Rectal smooth muscle tissue (tissue), 1 donor: ENCODE results near the gene ARMC7.
"Not testable (repeated sequence)": the region's sequence is repeated elsewhere in the genome, so short reads cannot be mapped to it uniquely, and the experiment has no call there.

Experiments used
- H3K27ac ChIP-seq: one replicate; pipeline ENCODE4 v1.7.0; 2013; ENCODE audit warnings: low read depth, low read length, inconsistent platforms
- H3K27me3 ChIP-seq: one replicate; pipeline ENCODE4 v1.7.0; 2013; ENCODE audit warnings: low read length; ENCODE audit not compliant: control insufficient read depth, insufficient read depth
- H3K36me3 ChIP-seq: one replicate; pipeline ENCODE4 v1.7.0; 2013; ENCODE audit warnings: low read length; ENCODE audit not compliant: control insufficient read depth, insufficient read depth
- H3K4me1 ChIP-seq: one replicate; pipeline ENCODE4 v1.7.0; 2013; ENCODE audit warnings: low read length; ENCODE audit not compliant: control insufficient read depth, insufficient read depth
- H3K4me3 ChIP-seq: one replicate; pipeline ENCODE4 v1.7.0; 2013; ENCODE audit warnings: low read length
- H3K9ac ChIP-seq: one replicate; pipeline ENCODE4 v1.7.0; 2013; ENCODE audit warnings: low read length

The ARMC7 gene

GRCh38 chr17:75144816-75145512, 35.2 kb downstream of the ARMC7 start:
- H3K27ac ChIP-seq, result no peak overlapping the region
- peaks cover 15% of the 10 kb centered on the region for H3K36me3 ChIP-seq
- no peaks in the 10 kb centered on the region for H3K27me3 ChIP-seq
- H3K4me1 ChIP-seq, result no peaks in the 10 kb centered on the region
- H3K9ac ChIP-seq, result no peak overlapping the region
- no peak overlapping the region for H3K4me3 ChIP-seq

GRCh38 chr17:75146592-75146991, 36.8 kb downstream of the ARMC7 start:
- H3K36me3 ChIP-seq, result peaks cover 15% of the 10 kb centered on the region
- no peaks in the 10 kb centered on the region for H3K4me1 ChIP-seq
- no peak overlapping the region for H3K9ac ChIP-seq
- H3K4me3 ChIP-seq, result no peak overlapping the region
- no peak overlapping the region for H3K27ac ChIP-seq
- no peaks in the 10 kb centered on the region for H3K27me3 ChIP-seq

GRCh38 chr17:75147878-75148546, 38.2 kb downstream of the ARMC7 start:
- no peak overlapping the region for H3K9ac ChIP-seq
- no peak overlapping the region for H3K27ac ChIP-seq
- no peak overlapping the region for H3K4me3 ChIP-seq
- no peaks in the 10 kb centered on the region for H3K4me1 ChIP-seq
- H3K27me3 ChIP-seq, result no peaks in the 10 kb centered on the region
- peaks cover 15% of the 10 kb centered on the region for H3K36me3 ChIP-seq

GRCh38 chr17:75151930-75152329, 42.2 kb downstream of the ARMC7 start:
- Histone ChIP-seq H3K27me3 (no peaks in the 10 kb centered on the region), H3K36me3 (peaks cover 5% of the 10 kb centered on the region), H3K4me3 (no peak overlapping the region), H3K4me1 (peaks cover 2% of the 10 kb centered on the region), H3K27ac (no peak overlapping the region), H3K9ac (no peak overlapping the region)

- Histone ChIP-seq H3K9ac (no peak overlapping the region), H3K4me3 (no peak overlapping the region), H3K36me3 (no peaks in the 10 kb centered on the region), H3K27me3 (no peaks in the 10 kb centered on the region), H3K4me1 (peaks cover 2% of the 10 kb centered on the region), H3K27ac (no peak overlapping the region)
Observed at GRCh38 chr17:75152523-75152921, 42.8 kb downstream of the ARMC7 start.

- no peak overlapping the region for H3K27ac ChIP-seq
- H3K9ac ChIP-seq, result peak overlapping the region; percentile 13
- peak overlapping the region; percentile 92 for H3K4me3 ChIP-seq
- peaks cover 2% of the 10 kb centered on the region for H3K4me1 ChIP-seq
- H3K36me3 ChIP-seq, result no peaks in the 10 kb centered on the region
- H3K27me3 ChIP-seq, result no peaks in the 10 kb centered on the region
Observed at GRCh38 chr17:75152922-75153779, 43.4 kb downstream of the ARMC7 start.

GRCh38 chr17:75153780-75154194, 44.0 kb downstream of the ARMC7 start:
- H3K9ac ChIP-seq, result peak overlapping the region; percentile 57
- H3K27ac ChIP-seq, result peak overlapping the region; percentile 80

GRCh38 chr17:75154195-75155106, 44.7 kb downstream of the ARMC7 start, which contains the start of gene JPT1:
JPT1 (minus strand) TSS chr17:75154512; CDS start chr17:75154397, 115 bp downstream.
- Histone ChIP-seq H3K27ac (peak within 1 kb of the TSS; percentile 80), H3K4me3 (peak within 1 kb of the TSS; percentile 92), H3K9ac (peak within 1 kb of the TSS; percentile 57), H3K4me1 (peaks cover 2% of the 10 kb centered on the region), H3K36me3 (no peaks in the 10 kb centered on the region), H3K27me3 (no peaks in the 10 kb centered on the region)

More at GRCh38 chr17:75153780-75154194, 44.0 kb downstream of the ARMC7 start:
- Histone ChIP-seq H3K36me3 (no peaks in the 10 kb centered on the region), H3K4me3 (peak overlapping the region; percentile 92), H3K4me1 (peaks cover 2% of the 10 kb centered on the region), H3K27me3 (no peaks in the 10 kb centered on the region)

GRCh38 chr17:75155191-75155601, 45.4 kb downstream of the ARMC7 start:
- Histone ChIP-seq H3K27me3 (no peaks in the 10 kb centered on the region), H3K4me3 (peak overlapping the region; percentile 70), H3K27ac (no peak overlapping the region), H3K36me3 (no peaks in the 10 kb centered on the region), H3K9ac (no peak overlapping the region), H3K4me1 (peaks cover 2% of the 10 kb centered on the region)

- not testable (repeated sequence) for H3K9ac ChIP-seq, H3K27me3 ChIP-seq, H3K4me3 ChIP-seq, H3K36me3 ChIP-seq, H3K27ac ChIP-seq, H3K4me1 ChIP-seq
Observed at GRCh38 chr17:75158480-75158879, 48.7 kb downstream of the ARMC7 start.

- no peak overlapping the region for H3K27ac ChIP-seq
- H3K36me3 ChIP-seq, result peaks cover 10% of the 10 kb centered on the region
- H3K9ac ChIP-seq, result no peak overlapping the region
- H3K4me1 ChIP-seq, result no peaks in the 10 kb centered on the region
- H3K4me3 ChIP-seq, result no peak overlapping the region
- H3K27me3 ChIP-seq, result no peaks in the 10 kb centered on the region
Observed at GRCh38 chr17:75159196-75160031, 49.6 kb downstream of the ARMC7 start.
